NCI-H524 (cell line): ENCODE data around the gene PSTPIP1.

ENCODE experiments used
- DNase-seq, 2 experiments: peaks; one replicate each; lab custom pipeline; 2025; lab: John Stamatoyannopoulos, UW

Gene PSTPIP1

DNA sequence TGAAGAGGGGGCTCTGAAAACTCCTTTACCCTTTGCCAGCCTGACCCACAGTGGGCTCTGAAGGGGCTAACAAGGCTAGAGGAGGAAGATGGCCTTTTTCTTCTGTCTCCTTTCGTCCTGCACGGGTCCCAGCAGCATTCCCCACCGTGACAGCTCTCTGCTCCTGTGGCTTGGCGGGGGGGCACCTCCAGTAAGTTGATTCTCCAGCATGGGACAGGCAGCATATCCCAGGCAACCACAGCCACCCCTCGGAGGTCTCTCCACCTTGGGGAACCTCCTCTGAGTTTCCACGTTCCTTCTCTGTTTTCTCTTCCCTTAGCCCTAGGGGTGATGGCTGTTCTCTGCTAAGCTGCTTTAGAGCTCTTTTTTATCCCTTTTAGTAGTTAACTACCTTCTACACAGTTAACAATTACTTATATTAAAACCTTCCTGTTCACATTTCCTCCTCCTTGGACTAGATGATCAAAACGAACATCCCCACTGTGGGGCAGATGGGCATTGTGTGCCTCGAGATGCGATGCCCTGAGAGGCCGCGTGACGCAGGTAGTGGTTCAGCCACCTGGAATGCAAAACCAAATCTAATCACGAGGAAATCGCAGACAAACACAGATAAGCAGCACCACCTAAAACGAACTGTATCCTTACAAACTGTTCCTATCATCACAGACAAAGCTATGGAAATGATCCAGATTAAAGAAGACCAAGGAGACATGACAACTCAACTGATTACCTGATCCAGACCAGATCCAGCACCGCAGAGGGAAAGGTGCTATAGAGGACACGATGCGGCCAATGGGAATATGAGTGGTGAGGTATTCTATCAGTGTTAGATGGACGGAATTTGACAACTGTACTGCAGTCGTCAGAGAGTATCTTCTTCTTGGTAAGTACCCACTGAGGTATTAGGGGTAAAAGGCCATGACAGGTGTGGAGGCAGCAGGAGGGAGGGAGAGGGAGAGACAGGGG, 48.3 kb downstream of the PSTPIP1 start:
- DNase-seq = no peak

DNA sequence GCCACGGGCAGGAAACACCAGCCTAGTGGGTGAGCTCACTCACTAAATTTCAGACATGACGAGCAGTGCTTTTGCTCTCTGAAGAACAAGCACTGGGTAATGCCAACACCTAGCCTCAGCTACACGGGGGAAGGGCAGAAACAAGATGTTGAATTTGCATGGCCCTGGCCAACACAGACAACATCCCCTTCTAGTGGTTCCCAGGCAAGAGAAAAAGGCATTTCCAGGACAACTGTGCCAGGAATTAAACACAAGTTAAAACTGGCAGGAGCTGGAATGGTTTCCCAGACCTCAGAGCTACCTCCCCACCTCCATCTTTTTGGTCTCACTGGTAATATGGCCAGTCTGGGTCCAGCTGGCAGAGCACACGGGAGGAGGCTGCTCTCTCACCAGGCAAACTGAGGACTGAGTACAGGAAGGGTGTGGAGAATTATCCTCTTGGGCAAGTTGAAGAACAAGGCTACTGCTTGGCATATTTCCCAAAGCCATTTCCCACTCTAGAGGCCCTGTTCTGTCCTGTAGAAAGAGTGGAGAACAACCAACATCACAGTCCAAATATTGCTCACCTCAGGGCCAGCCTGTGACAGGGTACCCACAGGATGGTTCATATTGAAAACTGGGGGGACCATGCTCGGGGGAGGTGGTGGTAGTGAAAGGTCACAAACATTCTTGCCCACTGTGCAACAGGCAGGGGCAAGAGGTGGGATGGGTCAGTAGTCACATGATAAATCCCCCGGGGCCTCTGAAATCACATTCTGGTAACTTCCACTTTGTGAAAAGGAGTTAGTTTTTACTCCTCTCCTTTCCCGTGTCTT, 49.5 kb downstream of the PSTPIP1 start:
- no peak for DNase-seq

DNA sequence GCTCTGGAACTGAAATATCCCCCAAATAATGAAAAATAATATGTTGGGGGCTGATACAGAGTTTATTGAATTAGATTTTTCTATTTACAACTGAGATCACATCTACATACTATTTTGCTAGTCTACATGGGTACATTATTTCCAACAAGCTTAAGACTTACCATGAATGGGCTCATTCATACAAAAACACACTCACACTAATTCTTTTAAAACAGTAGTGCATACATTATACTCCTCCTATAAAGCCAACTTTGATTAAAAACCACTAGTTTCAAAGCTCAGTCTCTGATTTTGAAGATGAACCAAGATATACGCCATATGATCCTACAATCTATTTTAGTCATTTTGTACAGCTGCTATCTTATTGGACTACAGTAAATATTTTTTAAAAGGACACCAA, 51.1 kb downstream of the PSTPIP1 start:
- no peak for DNase-seq

DNA sequence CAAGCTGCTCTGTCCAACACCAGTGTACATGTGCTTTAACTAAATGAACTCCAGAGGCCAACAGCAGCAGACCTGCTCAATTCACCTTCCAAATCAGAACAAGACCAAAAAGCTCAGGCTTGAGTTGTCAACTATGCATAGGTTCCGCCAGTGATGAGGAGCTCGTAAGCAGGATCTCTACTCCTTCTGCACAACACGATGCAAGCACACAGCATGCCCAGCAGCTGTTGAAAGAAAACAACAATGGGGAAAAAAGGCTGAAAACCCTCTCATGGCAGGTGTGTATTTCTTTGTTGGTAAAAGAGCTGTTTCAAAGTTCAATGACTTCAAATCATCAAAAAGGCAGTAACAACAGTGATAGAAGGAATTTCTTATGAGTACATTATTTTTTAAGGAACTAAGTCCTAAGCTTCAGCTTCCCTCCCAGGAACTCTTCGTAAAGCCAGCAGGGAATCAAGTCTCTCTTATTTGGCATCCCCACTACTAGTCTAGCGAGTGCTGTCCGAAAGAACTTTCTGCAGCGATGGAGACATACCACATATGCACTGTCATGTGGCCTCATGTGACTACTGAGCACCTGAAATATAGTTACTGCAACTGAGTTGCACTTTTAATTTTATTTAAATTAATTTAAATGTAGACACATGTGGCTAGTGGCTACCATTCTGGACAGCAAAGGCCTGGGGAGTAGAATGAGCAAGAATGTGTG, 51.9 kb downstream of the PSTPIP1 start:
- DNase-seq = no peak

DNA sequence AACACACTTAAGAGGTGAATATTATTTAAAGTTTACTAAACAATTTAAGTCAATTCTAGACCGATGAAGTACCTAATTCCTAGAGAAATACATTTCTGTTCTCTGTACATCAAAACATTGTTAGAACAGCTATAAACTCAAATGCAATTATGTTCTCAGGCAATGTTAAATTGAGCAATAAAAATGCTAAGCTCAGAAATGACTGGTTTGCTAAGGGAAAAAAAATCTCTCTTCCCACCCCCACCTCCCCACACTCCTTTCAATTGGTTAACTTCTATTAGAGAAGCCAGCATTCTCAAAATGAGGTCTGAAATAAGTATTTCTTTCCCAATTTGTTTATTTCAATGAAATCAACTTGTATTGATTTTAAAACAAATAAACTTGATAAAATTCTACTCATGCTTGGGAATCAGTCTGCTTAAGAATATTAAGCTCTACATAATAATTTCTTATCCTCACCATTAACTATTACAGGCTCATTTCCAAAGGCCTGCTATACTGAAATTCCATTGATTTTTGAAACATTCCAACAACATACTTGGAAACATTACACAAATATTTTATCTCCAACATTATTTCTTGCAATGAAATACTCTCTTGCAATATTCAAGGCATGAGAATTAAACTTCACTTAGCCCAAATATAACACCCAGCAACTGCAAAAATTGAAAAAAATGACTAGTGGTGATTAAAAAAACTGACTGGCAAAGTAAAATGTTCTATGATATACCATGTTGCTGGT, 53.4 kb downstream of the PSTPIP1 start:
- no peak for DNase-seq

DNA sequence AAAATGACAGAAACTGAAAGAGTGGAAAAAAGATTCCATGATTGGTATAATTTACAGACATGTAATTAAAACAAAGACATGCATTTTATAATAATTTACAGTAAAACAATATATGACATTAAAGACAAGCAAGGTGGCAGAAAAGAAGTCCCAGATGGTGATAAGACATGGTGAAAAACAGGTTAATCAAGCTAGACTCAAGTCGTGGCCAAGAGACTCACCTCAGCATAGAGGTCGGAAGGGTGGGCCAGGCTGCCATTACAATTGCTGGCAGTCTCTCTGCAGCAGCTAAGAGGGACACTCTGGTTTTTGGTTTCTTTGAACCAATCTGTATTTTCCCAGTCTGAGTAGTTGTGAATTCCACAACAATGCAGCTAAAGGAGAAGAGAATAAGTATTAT, 57.6 kb downstream of the PSTPIP1 start:
- no peak for DNase-seq

DNA sequence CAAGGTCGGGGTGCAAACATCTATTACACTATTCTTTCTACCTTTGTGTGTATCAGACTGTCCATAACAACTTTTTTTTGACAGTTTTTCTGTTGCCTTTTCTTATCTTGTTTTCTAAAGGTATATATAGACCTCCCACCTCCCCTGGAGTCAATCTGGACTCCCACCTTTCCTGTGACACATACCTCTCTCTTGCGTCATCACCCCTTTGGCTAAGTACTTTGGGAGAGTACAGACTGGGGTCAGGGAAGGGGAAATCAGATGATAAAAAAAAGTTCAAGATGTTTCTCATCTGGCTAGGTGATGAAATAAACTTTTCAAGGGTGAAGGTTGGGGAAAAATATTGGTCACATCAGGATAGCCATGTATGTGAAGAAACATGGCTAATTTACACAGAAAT, 58.8 kb downstream of the PSTPIP1 start:
- DNase-seq = no peak

DNA sequence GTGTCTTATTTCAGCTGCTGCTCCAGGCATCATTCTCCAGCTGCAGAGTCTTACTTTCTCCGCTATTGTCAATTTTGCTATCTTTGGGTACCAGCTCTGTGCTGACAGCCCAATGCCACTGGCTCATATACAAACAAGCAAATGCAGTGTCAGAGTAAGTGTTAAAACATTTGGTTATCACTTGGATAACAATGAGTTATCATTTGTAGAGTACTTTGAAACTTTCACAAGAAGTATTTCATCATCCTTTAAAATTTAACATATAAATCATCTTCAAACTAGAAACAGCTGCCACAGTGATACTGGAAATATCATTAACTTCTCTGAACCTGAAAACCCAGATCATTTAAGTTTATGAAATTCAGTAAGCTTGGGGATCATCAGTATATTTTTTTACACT, 62.1 kb downstream of the PSTPIP1 start:
- no peak for DNase-seq

DNA sequence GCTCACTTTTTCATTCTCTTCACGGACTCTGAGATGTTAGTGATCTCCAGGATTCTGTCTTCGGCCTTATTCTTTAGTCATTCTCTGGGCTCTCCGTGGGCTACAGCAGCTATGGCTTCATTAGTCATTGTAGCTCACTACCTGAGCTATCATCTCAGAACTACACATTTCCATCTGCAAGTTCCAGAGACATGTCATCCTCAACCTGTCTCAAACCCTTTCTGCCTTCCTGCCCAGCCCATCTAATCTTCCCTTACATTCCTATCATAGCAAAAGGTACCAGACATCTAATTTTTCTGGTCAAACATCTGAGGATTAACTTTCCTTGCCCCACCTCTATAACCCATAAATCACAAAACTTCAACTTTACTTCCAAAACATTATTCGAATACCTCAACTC, 62.8 kb downstream of the PSTPIP1 start:
- DNase-seq = no peak

DNA sequence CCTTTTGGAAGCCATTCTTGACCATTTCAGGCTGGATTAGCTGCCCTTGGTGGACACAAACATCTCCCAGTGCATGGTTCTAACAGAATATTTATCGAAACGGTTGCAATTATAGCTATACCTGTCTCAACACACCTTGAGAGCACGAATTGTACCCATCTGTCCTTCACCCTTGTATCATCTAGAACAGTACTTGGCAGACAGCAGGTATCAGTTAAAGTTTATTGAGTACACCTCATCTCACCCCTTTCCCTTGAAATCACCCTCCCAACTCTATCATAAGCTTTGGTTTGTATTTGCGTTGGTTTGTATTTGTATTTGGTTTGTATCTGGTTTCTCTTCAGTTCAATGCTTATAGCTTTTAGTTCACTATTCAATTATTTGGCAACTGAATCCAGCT, 63.5 kb downstream of the PSTPIP1 start:
- DNase-seq = no peak

DNA sequence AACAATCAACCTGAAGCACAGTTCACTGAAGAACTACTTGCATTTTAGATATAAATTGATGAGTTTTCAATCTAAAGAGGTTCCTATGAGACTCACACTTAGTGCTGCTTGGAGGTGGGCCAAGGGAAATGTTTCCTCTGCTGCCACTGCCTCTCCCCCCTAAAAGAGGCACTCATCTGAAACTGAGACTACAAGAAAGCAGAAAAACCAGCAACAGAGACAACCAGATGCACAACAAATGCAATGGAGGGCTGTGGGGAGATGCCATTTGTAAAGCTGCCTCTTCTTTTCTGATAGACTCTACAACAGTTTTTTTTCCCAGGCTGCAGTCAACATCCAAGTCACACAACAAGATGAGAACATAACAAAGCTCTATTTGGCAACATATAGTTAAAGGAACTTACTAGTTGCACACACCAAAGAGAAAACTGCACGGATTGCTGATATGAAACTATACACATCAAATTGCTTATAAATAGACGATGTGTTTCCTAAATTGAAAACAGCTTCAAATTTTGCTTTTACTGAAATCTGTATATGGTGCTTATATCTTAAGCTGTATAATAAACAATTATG, 64.9 kb downstream of the PSTPIP1 start:
- no peak for DNase-seq

DNA sequence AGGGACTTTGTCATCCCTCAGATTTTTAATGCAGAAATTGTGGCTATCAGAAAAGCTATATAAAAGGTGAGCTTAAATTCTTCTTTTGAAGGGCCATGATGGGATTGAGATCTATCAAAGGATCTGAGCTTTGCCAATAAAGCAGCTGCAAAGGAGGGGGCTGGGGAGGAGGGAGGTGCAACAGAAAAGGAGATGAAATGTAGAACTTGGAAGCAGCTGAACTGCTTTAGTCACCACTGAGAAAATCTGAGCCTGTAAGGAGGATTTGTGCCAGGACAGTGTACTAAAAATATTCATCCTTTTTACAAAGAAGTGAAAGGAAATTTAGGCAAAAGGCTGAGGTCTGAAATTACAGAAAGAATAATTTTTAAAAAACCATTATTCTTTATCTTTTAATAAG, 65.6 kb downstream of the PSTPIP1 start:
- no peak for DNase-seq

DNA sequence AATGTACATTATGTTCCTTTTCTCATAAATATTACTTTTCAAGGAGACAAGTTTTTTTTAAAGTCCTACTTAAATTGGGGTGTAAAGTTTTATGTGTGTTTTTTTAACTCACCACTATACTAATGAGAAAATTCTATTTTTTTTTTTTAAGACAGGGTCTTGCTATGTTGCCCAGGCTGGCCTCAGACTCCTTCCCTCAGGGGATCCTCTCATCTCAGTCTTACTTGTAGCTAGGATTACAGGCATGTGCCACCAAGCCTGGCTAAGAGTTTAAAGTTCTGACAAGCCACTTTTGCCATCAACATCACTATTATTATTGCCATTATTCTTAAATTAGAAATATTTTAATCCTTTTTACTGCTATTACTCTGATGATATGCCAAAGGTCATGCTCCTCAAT, 68.3 kb downstream of the PSTPIP1 start:
- DNase-seq = no peak

DNA sequence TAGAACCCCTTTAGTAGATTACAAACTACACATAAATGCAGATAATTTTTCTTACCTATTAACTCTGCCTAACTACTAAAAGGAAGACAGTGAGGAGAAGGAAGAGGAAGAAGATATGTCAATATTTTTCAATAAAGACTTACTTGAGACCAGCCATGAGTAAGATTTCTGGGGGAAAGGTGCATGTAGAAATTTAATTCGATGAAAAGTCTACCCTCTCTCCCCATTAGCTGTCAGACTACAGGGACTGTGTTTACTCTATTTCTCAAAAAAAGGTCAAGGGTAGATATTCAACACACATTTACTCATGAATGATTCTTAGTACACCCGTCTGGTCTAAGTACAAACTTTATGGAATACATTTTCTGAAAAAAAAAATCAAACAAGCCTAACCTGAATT, 69.1 kb downstream of the PSTPIP1 start:
- DNase-seq = no peak

DNA sequence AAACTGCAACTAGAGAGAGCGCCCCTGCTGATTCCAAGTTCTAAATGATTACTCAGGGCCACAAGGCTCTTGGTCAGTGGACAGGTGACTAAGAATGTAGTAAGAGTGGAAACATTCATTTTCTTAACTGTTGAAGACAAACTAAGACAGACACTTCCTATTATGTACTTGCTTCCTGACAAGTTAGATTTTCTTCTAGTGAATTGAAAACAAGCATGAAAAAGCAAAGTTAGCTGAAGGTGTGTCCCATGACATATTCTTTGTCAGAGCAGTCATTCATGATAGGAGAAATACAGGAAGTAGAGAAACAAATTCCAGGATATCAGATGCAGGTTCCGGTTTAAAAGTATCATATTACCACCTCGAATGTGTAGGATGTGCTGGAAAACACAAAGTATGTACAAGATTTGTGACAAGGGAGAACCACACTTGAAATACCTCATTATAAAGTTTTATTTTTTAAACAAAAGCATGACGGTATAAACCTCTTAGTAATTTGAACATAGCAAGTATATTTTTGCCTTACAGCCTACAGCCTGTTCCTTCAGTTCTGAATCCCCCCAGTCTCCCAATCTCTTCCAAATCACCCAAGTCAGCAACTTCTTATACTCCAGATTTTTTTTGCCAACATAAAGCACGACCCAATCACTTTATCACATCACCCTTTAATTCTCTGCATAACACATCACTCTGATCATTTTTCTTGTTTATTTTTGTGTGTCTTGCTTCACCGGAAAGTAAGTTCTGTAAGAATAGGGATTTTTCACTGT, 69.8 kb downstream of the PSTPIP1 start:
- DNase-seq = no peak

DNA sequence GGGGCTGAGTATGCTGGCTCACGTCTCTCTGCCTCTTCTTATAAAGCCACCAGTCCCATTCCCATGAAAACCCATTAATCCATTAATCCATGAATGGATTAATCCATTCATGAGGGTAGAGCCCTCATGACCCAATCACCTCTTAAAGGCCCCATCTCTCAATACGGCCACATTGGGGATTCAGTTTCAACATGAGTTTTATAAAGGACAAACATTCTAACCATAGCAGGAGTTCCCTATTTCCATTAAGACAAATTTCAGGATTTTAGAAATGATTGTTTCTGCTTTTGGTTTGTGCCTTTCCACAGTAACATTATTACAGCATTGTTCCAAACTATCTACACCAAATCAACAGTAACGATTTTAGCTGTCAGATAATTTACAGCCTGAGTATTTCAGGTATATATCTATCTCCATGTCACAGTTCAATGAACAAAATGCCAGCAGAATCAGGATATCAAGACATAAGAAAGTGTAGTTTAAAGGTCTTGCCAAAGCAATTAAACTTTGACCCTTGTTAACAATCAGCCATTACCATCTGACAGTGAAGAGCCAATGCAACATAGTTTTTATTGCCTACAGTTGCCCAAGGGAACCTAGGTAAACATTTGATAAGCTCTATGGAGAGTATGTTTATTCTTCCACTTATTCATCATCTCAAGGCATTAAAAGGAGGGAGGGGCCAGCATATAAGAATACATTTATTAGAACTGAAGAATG, 72.2 kb downstream of the PSTPIP1 start:
- DNase-seq = peak in 1 of 2 experiments; percentile 16

DNA sequence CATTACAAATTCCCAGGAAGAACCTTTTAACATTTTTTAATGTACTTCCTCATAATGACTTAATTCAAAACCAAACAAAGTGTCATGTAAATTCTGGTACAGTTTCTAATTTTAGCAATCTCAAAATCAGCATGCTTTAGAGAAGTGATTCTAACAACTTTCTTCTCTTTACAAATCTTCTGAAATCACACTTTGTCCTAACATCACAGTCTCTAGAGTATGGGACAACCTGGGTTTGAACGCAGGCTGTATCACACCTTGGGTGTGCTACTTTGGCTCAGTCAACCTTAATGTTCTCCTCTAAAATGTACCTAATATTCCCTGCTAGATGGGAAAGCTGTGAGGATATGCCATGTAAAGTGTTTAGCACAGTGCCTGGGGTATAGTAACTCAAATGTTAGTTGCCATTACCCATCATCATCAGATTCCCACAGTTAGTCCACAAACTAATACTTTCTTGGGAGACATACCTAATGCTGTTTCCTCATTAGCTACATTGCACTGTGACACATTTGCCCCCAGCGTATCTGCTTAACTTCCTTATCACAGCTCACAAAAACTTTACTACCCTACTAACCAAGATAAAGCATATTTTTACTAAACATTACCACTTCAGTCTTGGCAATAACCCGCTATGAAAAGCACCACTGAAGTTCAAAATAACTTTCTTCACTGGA, 72.9 kb downstream of the PSTPIP1 start:
- DNase-seq = no peak

DNA sequence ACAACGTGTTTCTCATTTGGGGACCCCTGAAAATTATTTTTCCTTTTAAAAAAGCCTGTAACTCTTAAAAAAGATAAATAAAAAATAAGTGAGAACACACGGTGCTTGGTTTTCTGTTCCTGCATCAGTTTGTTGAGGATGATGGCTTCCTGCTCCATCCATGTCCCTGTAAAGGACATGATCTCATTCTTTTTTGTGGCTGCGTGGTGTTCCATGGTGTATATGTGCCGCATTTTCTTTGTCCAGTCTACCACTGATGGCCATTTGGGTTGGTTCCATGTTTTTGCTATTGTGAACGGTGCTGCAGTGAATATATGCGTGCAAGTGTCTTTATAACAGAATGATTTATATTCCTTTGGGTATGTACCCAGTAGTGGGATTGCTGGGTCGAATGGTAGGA, 73.7 kb downstream of the PSTPIP1 start:
- no peak for DNase-seq

DNA sequence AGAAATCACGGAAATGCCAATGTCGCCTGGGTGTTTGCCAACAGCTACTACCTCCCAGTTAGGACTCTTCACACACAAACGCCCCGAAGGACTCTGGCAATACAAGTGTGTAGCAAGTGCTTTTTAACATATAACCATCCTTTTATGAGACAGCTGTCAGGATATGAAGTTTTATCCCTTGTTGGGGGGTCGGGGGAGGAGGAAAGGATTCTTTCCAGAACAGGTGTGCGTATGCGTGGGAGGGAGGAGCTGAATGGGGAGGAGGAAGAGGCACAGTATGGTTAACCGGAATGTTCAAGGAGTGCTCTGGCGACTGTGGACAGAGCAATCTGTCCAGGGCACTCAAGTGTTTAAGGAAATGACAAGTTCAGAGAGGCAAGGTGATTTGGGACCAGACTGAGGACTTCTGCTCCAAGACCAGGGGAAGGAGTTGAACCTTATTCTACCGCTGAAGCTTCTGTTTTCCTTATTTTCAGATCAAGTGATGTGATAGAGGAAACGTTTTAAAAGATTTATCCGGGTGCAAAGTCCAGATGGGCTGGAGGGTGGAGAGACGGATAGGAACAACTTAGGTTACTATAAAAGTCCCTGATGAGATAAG, 74.7 kb downstream of the PSTPIP1 start:
- peak; percentile 86 to 94 for DNase-seq
